Prostate gland (tissue), 2 donors: ENCODE measurements around the gene SMYD3.

Experiments
- POLR2A ChIP-seq: fragments of 450-650 bp; IDR thresholded peaks from one replicate; pipeline ENCODE4 v1.6.1; 2016; ENCODE audit warnings: antibody characterized with exemption, mild to moderate bottlenecking
- POLR2AphosphoS5 ChIP-seq: sonication (generic); formaldehyde crosslinking; IDR thresholded peaks from one replicate; pipeline ENCODE4 v1.6.1; 2017; ENCODE audit warnings: antibody characterized with exemption
- TF ChIP-seq, protein P1 (sequence below), 4 experiments: fragments of 200-600 bp in 2 of 4; fragments of 450-650 bp in 2 of 4; sonication (generic) in 2 of 4; IDR thresholded peaks; 1 replicate in 3 of 4; 2 replicates in 1 of 4; pipeline ENCODE4 v1.5.1; 2016 to 2019; ENCODE audit warnings: antibody characterized with exemption in 4 of 4, mild to moderate bottlenecking in 2 of 4, moderate library complexity in 2 of 4

DNA sequence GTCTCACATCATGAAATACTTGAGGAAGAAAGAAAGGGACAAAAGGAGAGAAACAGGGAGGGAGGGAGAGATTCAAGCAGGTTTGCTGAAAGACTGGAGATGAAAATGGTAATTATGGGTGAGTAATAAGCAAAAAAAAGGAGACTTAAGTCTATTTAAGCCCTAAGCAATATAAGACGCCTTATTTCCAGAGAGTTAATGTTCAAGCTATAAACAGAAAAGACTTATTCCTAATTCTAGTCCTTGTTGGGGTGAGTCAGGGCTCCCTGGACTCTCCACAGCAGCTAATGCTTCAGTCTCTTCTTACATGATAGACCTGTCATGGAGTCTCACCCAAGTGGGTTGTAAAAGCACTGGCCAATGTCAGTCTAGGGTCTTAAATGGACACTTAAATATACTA, 619.2 kb downstream of the SMYD3 start:
- TF ChIP-seq, protein P1, sequence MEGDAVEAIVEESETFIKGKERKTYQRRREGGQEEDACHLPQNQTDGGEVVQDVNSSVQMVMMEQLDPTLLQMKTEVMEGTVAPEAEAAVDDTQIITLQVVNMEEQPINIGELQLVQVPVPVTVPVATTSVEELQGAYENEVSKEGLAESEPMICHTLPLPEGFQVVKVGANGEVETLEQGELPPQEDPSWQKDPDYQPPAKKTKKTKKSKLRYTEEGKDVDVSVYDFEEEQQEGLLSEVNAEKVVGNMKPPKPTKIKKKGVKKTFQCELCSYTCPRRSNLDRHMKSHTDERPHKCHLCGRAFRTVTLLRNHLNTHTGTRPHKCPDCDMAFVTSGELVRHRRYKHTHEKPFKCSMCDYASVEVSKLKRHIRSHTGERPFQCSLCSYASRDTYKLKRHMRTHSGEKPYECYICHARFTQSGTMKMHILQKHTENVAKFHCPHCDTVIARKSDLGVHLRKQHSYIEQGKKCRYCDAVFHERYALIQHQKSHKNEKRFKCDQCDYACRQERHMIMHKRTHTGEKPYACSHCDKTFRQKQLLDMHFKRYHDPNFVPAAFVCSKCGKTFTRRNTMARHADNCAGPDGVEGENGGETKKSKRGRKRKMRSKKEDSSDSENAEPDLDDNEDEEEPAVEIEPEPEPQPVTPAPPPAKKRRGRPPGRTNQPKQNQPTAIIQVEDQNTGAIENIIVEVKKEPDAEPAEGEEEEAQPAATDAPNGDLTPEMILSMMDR (IDR thresholded peaks at IDR 0.05): no peak
- TF ChIP-seq POLR2AphosphoS5: no peak
- TF ChIP-seq POLR2A: no peak
